H1 (cell line): Measurements from ENCODE around the gene ZNF618. TPM values are rescaled to one million over a fixed set of nuclear protein-coding genes. Genes with fewer than 3 reads are reported as not detected.
A peak's percentile ranks its signal among the peaks of the same experiment; 100 is the strongest.

ENCODE experiments used
- CTCF ChIA-PET: fragments of 300-600 bp; sonication (Branson Sonifier 250); formaldehyde crosslinking; loops from one replicate; lab custom pipeline; 2021; ENCODE audit not compliant: partially characterized antibody; lab: Charles Lee
- POLR2A ChIA-PET: fragments of 300-600 bp; sonication (Branson Sonifier 250); formaldehyde crosslinking; loops from one replicate; lab custom pipeline; 2021; ENCODE audit warnings: inconsistent platforms; ENCODE audit not compliant: partially characterized antibody; lab: Charles Lee
- DNase-seq, 2 experiments: peaks; one replicate each; pipeline versions ENCODE4 v3.0.0 to v3.0.0-alpha.2; 2010 to 2022; ENCODE audit warnings: low spot score in 2 of 2, low read depth in 1 of 2, mixed read lengths in 1 of 2
- FAIRE-seq: peaks from 2 replicates; lab custom pipeline; 2011; peaks lifted over from hg19 to GRCh38; lab: Jason Lieb, UNC
- H2AFZ ChIP-seq: 2 replicates; pipeline ENCODE4 v1.8.1; 2012; ENCODE audit warnings: low read length, inconsistent platforms
- H2AK5ac ChIP-seq: 2 replicates; pipeline ENCODE4 v1.6.1; 2013; ENCODE audit warnings: low read depth, low read length
- H2BK120ac ChIP-seq: replicated peaks from 2 replicates; pipeline ENCODE3; 2013; ENCODE audit warnings: low read depth, low read length, inconsistent platforms
- H2BK12ac ChIP-seq: 2 replicates; pipeline ENCODE4 v1.6.1; 2013; ENCODE audit warnings: low read depth, low read length
- H2BK15ac ChIP-seq: 2 replicates; pipeline ENCODE4 v1.6.1; 2013; ENCODE audit warnings: low read length
- H2BK20ac ChIP-seq: 2 replicates; pipeline ENCODE4 v1.6.1; 2013; ENCODE audit warnings: low read length
- H2BK5ac ChIP-seq: 2 replicates; pipeline ENCODE4 v1.6.1; 2013; ENCODE audit warnings: low read depth, low read length
- H3K14ac ChIP-seq: 2 replicates; pipeline ENCODE4 v1.6.1; 2013; ENCODE audit warnings: inconsistent platforms; ENCODE audit not compliant: insufficient read length
- H3K18ac ChIP-seq: 2 replicates; pipeline ENCODE4 v1.6.1; 2013; ENCODE audit warnings: low read length; ENCODE audit errors: extremely low read depth
- H3K23ac ChIP-seq: 2 replicates; pipeline ENCODE4 v1.6.1; 2013; ENCODE audit warnings: inconsistent platforms; ENCODE audit not compliant: insufficient read length
- H3K23me2 ChIP-seq: 2 replicates; pipeline ENCODE4 v1.6.1; 2013; ENCODE audit warnings: low read depth, low read length
- H3K27ac ChIP-seq: 2 replicates; pipeline ENCODE4 v1.6.1; 2011; ENCODE audit warnings: low read depth, low read length, inconsistent platforms
- H3K27me3 ChIP-seq, 4 experiments: replicated peaks in 1 of 4; 1 replicate in 1 of 4; 2 replicates in 3 of 4; pipeline versions ENCODE4 v1.6.1 to v1.8.1; 2011 to 2013; ENCODE audit warnings: low read length in 3 of 4, mild to moderate bottlenecking in 3 of 4, inconsistent platforms in 2 of 4, mixed read lengths in 2 of 4, moderate library complexity in 1 of 4; ENCODE audit not compliant: control insufficient read depth in 3 of 4, insufficient read depth in 3 of 4; ENCODE audit errors: extremely low read depth in 1 of 4
- H3K36me3 ChIP-seq, 4 experiments: 2 replicates each; pipeline versions ENCODE4 v1.6.1 to v1.8.1; 2011 to 2013; ENCODE audit warnings: mild to moderate bottlenecking in 4 of 4, low read length in 3 of 4, moderate library complexity in 2 of 4, control low read depth in 1 of 4, inconsistent platforms in 1 of 4; ENCODE audit not compliant: insufficient read depth in 4 of 4, control insufficient read depth in 2 of 4
- H3K4ac ChIP-seq: replicated peaks from 2 replicates; pipeline ENCODE3; 2013; ENCODE audit warnings: low read length, low read depth, mixed read lengths, inconsistent platforms; ENCODE audit not compliant: insufficient read length
- H3K4me1 ChIP-seq, 4 experiments: replicated peaks in 1 of 4; 1 replicate in 1 of 4; 2 replicates in 3 of 4; pipeline versions ENCODE4 v1.6.1 to v1.8.1; 2011 to 2013; ENCODE audit warnings: low read length in 3 of 4, inconsistent platforms in 2 of 4, mixed read lengths in 1 of 4; ENCODE audit not compliant: insufficient read depth in 4 of 4, control insufficient read depth in 3 of 4
- H3K4me2 ChIP-seq, 2 experiments: 2 replicates each; pipeline versions ENCODE4 v1.6.1 to v1.8.1; 2011 to 2013; ENCODE audit warnings: low read depth in 2 of 2, low read length in 2 of 2, control low read depth in 1 of 2, inconsistent platforms in 1 of 2, mild to moderate bottlenecking in 1 of 2; ENCODE audit not compliant: insufficient read depth in 1 of 2
- H3K4me3 ChIP-seq, 4 experiments: fragments of 200-600, 300-600 bp in 1 of 4; sonication (generic), shearing (Covaris generic), sonication (Bioruptor Twin) in 1 of 4; 2 replicates each; pipeline versions ENCODE4 v1.5.1 to v1.8.1; 2011 to 2016; ENCODE audit warnings: low read length in 4 of 4, low read depth in 3 of 4, control low read depth in 2 of 4, inconsistent platforms in 2 of 4, mild to moderate bottlenecking in 2 of 4, mixed read lengths in 1 of 4, moderate library complexity in 1 of 4; ENCODE audit not compliant: insufficient read depth in 2 of 4; ENCODE audit errors: extremely low read depth in 1 of 4
- H3K56ac ChIP-seq: replicated peaks from 2 replicates; pipeline ENCODE3; 2013; ENCODE audit warnings: low read depth, mild to moderate bottlenecking, mixed read lengths, low read length, inconsistent platforms; ENCODE audit not compliant: insufficient read length
- H3K79me1 ChIP-seq: 2 replicates; pipeline ENCODE4 v1.6.1; 2013; ENCODE audit warnings: low read depth, low read length, control low read depth
- H3K79me2 ChIP-seq, 2 experiments: 2 replicates each; pipeline versions ENCODE4 v1.6.1 to v1.8.1; 2012 to 2013; ENCODE audit warnings: low read length in 2 of 2, mild to moderate bottlenecking in 2 of 2, inconsistent platforms in 1 of 2; ENCODE audit not compliant: insufficient read depth in 2 of 2, control insufficient read depth in 1 of 2
- H3K9ac ChIP-seq, 4 experiments: replicated peaks in 1 of 4; 1 replicate in 1 of 4; 2 replicates in 3 of 4; pipeline versions ENCODE4 v1.6.1 to v1.8.1; 2011 to 2013; ENCODE audit warnings: low read depth in 3 of 4, low read length in 3 of 4, control low read depth in 2 of 4, mild to moderate bottlenecking in 2 of 4, moderate library complexity in 2 of 4, inconsistent platforms in 1 of 4; ENCODE audit errors: extremely low read depth in 1 of 4
- H3K9me3 ChIP-seq, 2 experiments: 2 replicates each; pipeline versions ENCODE4 v1.6.1 to v1.8.1; 2012 to 2013; ENCODE audit warnings: mild to moderate bottlenecking in 2 of 2, moderate library complexity in 2 of 2, control low read depth in 1 of 2, inconsistent platforms in 1 of 2, low read depth in 1 of 2, low read length in 1 of 2, mixed read lengths in 1 of 2; ENCODE audit not compliant: insufficient read depth in 2 of 2
- H4K20me1 ChIP-seq, 2 experiments: replicated peaks in 1 of 2; 2 replicates each; pipeline versions ENCODE3 to v1.8.1; 2011 to 2013; ENCODE audit warnings: inconsistent platforms in 2 of 2, low read length in 2 of 2, mild to moderate bottlenecking in 1 of 2; ENCODE audit not compliant: insufficient read depth in 2 of 2, control insufficient read depth in 1 of 2
- H4K5ac ChIP-seq: 2 replicates; pipeline ENCODE4 v1.6.1; 2013; ENCODE audit warnings: low read length, low read depth, mixed read lengths, inconsistent platforms; ENCODE audit not compliant: insufficient read length
- H4K8ac ChIP-seq: 2 replicates; pipeline ENCODE4 v1.8.0; 2013; ENCODE audit warnings: mild to moderate bottlenecking, moderate library complexity, low read length, inconsistent platforms; ENCODE audit not compliant: insufficient read depth; ENCODE audit errors: extremely low read depth
- H4K91ac ChIP-seq: replicated peaks from 2 replicates; pipeline ENCODE3; 2013; ENCODE audit warnings: low read length, mixed read lengths, inconsistent platforms; ENCODE audit not compliant: insufficient read length
- ATF2 ChIP-seq: IDR thresholded peaks from 2 replicates; pipeline ENCODE4 v1.6.1; 2012; ENCODE audit warnings: low read length, inconsistent platforms
- BACH1 ChIP-seq: IDR thresholded peaks from 2 replicates; pipeline ENCODE4 v1.6.1; 2012; ENCODE audit warnings: low read length, improper control_type of control experiment
- CBX5 ChIP-seq: fragments of 300-800, 300-1000 bp; sonication (generic); IDR thresholded peaks from 2 replicates; pipeline ENCODE4 v1.7.1; 2016; ENCODE audit warnings: antibody characterized with exemption, low read length, low read depth
- EP300 ChIP-seq, 2 experiments: IDR thresholded peaks; 1 replicate in 1 of 2; 2 replicates in 1 of 2; pipeline ENCODE4 v1.6.1; 2011 to 2012; ENCODE audit warnings: low read depth in 2 of 2, low read length in 2 of 2, mild to moderate bottlenecking in 2 of 2, borderline replicate concordance in 1 of 2, inconsistent platforms in 1 of 2, moderate library complexity in 1 of 2
- JUND ChIP-seq: IDR thresholded peaks from 2 replicates; pipeline ENCODE4 v1.6.1; 2011; ENCODE audit warnings: mild to moderate bottlenecking, improper control_type of control experiment, low read length
- POLR2A ChIP-seq, 2 experiments: IDR thresholded peaks; 1 replicate in 1 of 2; 2 replicates in 1 of 2; pipeline ENCODE4 v1.6.1; 2011; ENCODE audit warnings: low read depth in 2 of 2, low read length in 2 of 2, mild to moderate bottlenecking in 2 of 2; ENCODE audit errors: control extremely low read depth in 1 of 2
- SIN3A ChIP-seq, 2 experiments: IDR thresholded peaks in 1 of 2; conservative IDR thresholded peaks in 1 of 2; 2 replicates each; pipeline ENCODE4 v1.6.1; 2011 to 2012; ENCODE audit warnings: low read length in 2 of 2, improper control_type of control experiment in 1 of 2, low read depth in 1 of 2, mild to moderate bottlenecking in 1 of 2
- SIX5 ChIP-seq: IDR thresholded peaks from 2 replicates; pipeline ENCODE4 v1.6.1; 2011; ENCODE audit warnings: mild to moderate bottlenecking, low read depth, low read length
- TAF1 ChIP-seq: IDR thresholded peaks from 2 replicates; pipeline ENCODE4 v1.6.1; 2011; ENCODE audit warnings: mild to moderate bottlenecking, low read depth, low read length
- TBP ChIP-seq: IDR thresholded peaks from 2 replicates; pipeline ENCODE4 v1.6.1; 2011; ENCODE audit warnings: low read depth, low read length, improper control_type of control experiment
- ZNF274 ChIP-seq: IDR thresholded peaks from 2 replicates; pipeline ENCODE4 v1.7.0; 2012; ENCODE audit warnings: low read length, borderline replicate concordance; ENCODE audit errors: extremely low read depth
- WGBS, 2 experiments: shearing (Covaris generic) in 1 of 2; methylation state at CpG; one replicate each; pipeline versions ENCODE4 v1.1.6 to v1.1.7; 2013 to 2015; ENCODE audit warnings: low lambda C conversion rate in 2 of 2, mixed read lengths in 2 of 2, inconsistent platforms in 1 of 2, low coverage in 1 of 2, missing lambda C conversion rate in 1 of 2; ENCODE audit not compliant: insufficient replicate concordance in 2 of 2, insufficient coverage in 1 of 2, insufficient read length in 1 of 2; ENCODE audit errors: extremely low coverage in 1 of 2, missing lambda C conversion rate in 1 of 2; 5-methylcytosine and 5-hydroxymethylcytosine counted together
- polyA plus RNA-seq, 7 experiments: library from polyadenylated mRNA; depleted of rRNA in 3 of 7; stranded (reverse) in 5 of 7; unstranded in 2 of 7; fragments of >200 nt in 5 of 7; fragments of 200-250 nt in 2 of 7; gene quantifications; 1 replicate in 5 of 7; 2 replicates in 1 of 7; 4 replicates in 1 of 7; pipeline versions ENCODE4 v1.2.1 to v1.2.3, GENCODE V29; 2011 to 2013; ENCODE audit warnings: missing spikeins in 2 of 7, mixed read lengths in 2 of 7
- total RNA-seq: library from RNA; stranded (reverse); fragmentation: NEBNext Ultra II Directional; extraction: Animal tissue kit (Norgen Biotek cat#: 25700); gene quantifications from 2 replicates; pipeline ENCODE4 v1.2.1, GENCODE V29; 2021

Gene ZNF618
- total and polyA plus RNA-seq, 2 of the 8 experiments (the other 6 are each of a cell fraction or from before 2014, with no cell fraction given), result 9.6 to 28.5 TPM

- no peak overlapping the region for H4K8ac ChIP-seq
- no peak overlapping the region for H3K4me3 ChIP-seq
- peak overlapping the region; percentile 75; the same call in 1 of the 2 replicates for H2AK5ac ChIP-seq
- no peak overlapping the region; the same call in 1 of the 2 replicates for H3K18ac ChIP-seq
- no peaks in the 10 kb centered on the region for H3K23me2 ChIP-seq
- H3K23ac ChIP-seq, result no peak overlapping the region
- H2BK15ac ChIP-seq, result no peak overlapping the region
- H3K9me3 ChIP-seq, result no peaks in the 10 kb centered on the region
- no peak overlapping the region for H2BK120ac ChIP-seq
- H3K14ac ChIP-seq, result no peak overlapping the region
- no peak overlapping the region for H4K91ac ChIP-seq
- no peak overlapping the region for H2AFZ ChIP-seq
- no peaks in the 10 kb centered on the region for H3K36me3 ChIP-seq
- no peak overlapping the region for H3K27ac ChIP-seq
- no peaks in the 10 kb centered on the region for H3K79me1 ChIP-seq
- POLR2A ChIA-PET, result interaction anchor here (0.6 to 1.3 kb wide), 3 partner anchors 10 to 448 kb away, joined by 3 to 5 read pairs (median 3); no protein-coding TSS in a partner anchor
- no peak overlapping the region for H3K56ac ChIP-seq
- peaks cover 0 to 7% (median 1%) of the 10 kb centered on the region in 4 experiments; a peak in 2 of 7 replicates for H3K27me3 ChIP-seq
- H3K4ac ChIP-seq, result no peak overlapping the region
- CTCF ChIA-PET, result interaction anchor here (0.8 to 1.5 kb wide), 10 partner anchors 8 to 175 kb away, joined by 3 to 4 read pairs (median 3); no protein-coding TSS in a partner anchor
- WGBS, 2 experiments, result 93% methylated on average over 10 of the region's 10 CpGs; no CpG with 5 or more reads in 1 of the 2 experiments
- H4K20me1 ChIP-seq, result no peaks in the 10 kb centered on the region
- no peak overlapping the region for H3K4me2 ChIP-seq
- no peak overlapping the region for H2BK20ac ChIP-seq
- H3K79me2 ChIP-seq, result peaks cover 0 to 8% of the 10 kb centered on the region in 2 experiments; a peak in 2 of 4 replicates
- H2BK12ac ChIP-seq, result peak overlapping the region; percentile 50; the same call in 1 of the 2 replicates
- no peak overlapping the region for H4K5ac ChIP-seq
- no peak overlapping the region for H2BK5ac ChIP-seq
- H3K4me1 ChIP-seq, result peaks cover 2 to 6% (median 5%) of the 10 kb centered on the region in 4 experiments
- FAIRE-seq (no peak), DNase-seq (no peak)
- no peak overlapping the region for H3K9ac ChIP-seq
- no peak for TF ChIP-seq EP300 (IDR thresholded peaks at IDR 0.05; ENCODE audit: borderline replicate concordance in 1 of 2, low read depth in 2 of 2, low read length in 2 of 2)
- TF ChIP-seq POLR2A (IDR thresholded peaks at IDR 0.05; ENCODE audit: control extremely low read depth in 1 of 2, low read depth in 2 of 2, low read length in 2 of 2), result no peak
- TF ChIP-seq TBP, result no peak
- TF ChIP-seq JUND, result no peak
- TF ChIP-seq ATF2, result no peak
- no peak for TF ChIP-seq SIX5
- no peak for TF ChIP-seq CBX5
- no peak for TF ChIP-seq SIN3A (conservative IDR thresholded peaks at IDR 0.05 in 1 of 2, IDR thresholded peaks at IDR 0.05 in 1 of 2; ENCODE audit: low read depth in 1 of 2, low read length in 2 of 2)
- TF ChIP-seq TAF1, result no peak
- no peak for TF ChIP-seq ZNF274
- no peak for TF ChIP-seq BACH1
These were observed 3.5 kb upstream of the ZNF618 start for GRCh38 chr9:113872485-113873143.
